Stimulated activated CD4-positive, alpha-beta T cell treated with anti-CD3 and anti-CD28 coated beads, Interleukin-4, amount 100 ng/mL, for 48 hours (primary cell): ENCODE results near the gene MYNN.
"Not testable (repeated sequence)": the region's sequence is repeated elsewhere in the genome, so short reads cannot be mapped to it uniquely, and the experiment has no call there.

Experiments used
- DNase-seq, 2 donors: peaks; one replicate each; pipeline ENCODE4 v3.0.0-alpha.2; 2020; ENCODE audit warnings: low read depth in 2 of 2

Gene MYNN

GRCh38 chr3:169772897-169773816, at the start of gene MYNN:
Gene MYNN (plus strand): TSS chr3:169773396. CDS start chr3:169774296, 900 bp downstream.
- peak; percentile 86 for DNase-seq

GRCh38 chr3:169731857-169732256, 41.3 kb upstream of the MYNN start:
- not testable (repeated sequence) for DNase-seq

GRCh38 chr3:169739067-169739466, 34.1 kb upstream of the MYNN start:
- DNase-seq: no peak

GRCh38 chr3:169744366-169745054, 28.7 kb upstream of the MYNN start:
- no peak for DNase-seq

GRCh38 chr3:169746924-169747323, 26.3 kb upstream of the MYNN start:
- DNase-seq: no peak

- no peak for DNase-seq
These were observed 24.5 kb upstream of the MYNN start for GRCh38 chr3:169748670-169749069.

- no peak for DNase-seq
These were observed 22.5 kb upstream of the MYNN start for GRCh38 chr3:169750665-169751064.

GRCh38 chr3:169751875-169752274, 21.3 kb upstream of the MYNN start:
- DNase-seq: no peak

GRCh38 chr3:169754711-169755110, 18.5 kb upstream of the MYNN start:
- no peak for DNase-seq

- no peak for DNase-seq
These were observed 17.7 kb upstream of the MYNN start for GRCh38 chr3:169755488-169755887.

- no peak for DNase-seq
These were observed 14.7 kb upstream of the MYNN start for GRCh38 chr3:169758359-169758994.

GRCh38 chr3:169759256-169759655, 13.9 kb upstream of the MYNN start:
- DNase-seq: no peak

- no peak for DNase-seq
These were observed 12.7 kb upstream of the MYNN start for GRCh38 chr3:169760479-169760878.

GRCh38 chr3:169764312-169764881, 8.8 kb upstream of the MYNN start:
- DNase-seq: peak; percentile 46 to 59

- DNase-seq: peak; percentile 87 to 90
These were observed 8.1 kb upstream of the MYNN start, which contains the start of gene TERC for GRCh38 chr3:169764882-169765612. Gene TERC (minus strand): TSS chr3:169765060.

GRCh38 chr3:169769287-169770181, 3.7 kb upstream of the MYNN start, which contains the start of gene ACTRT3:
Gene ACTRT3 (minus strand): TSS chr3:169769561. CDS start chr3:169769520, 41 bp downstream.
- peak; percentile 58 to 63 for DNase-seq

- peak; percentile 32 to 38 for DNase-seq
These were observed 1.5 kb upstream of the MYNN start for GRCh38 chr3:169771497-169772304.

GRCh38 chr3:169772305-169772896, 795 bp upstream of the MYNN start:
- DNase-seq: no peak

- no peak for DNase-seq
These were observed 990 bp downstream of the MYNN start for GRCh38 chr3:169774186-169774585.
